ENCODE measurements around the gene IL11RA. TPM values are rescaled to one million over a fixed set of nuclear protein-coding genes. Genes with fewer than 3 reads are reported as not detected.

IL11RA gene
- total and polyA plus RNA-seq, 9 of the 15 experiments (the other 6 are each of a cell fraction or from before 2014, with no cell fraction given), result 0.11 to 5.8 (median 2.8) TPM

DNA sequence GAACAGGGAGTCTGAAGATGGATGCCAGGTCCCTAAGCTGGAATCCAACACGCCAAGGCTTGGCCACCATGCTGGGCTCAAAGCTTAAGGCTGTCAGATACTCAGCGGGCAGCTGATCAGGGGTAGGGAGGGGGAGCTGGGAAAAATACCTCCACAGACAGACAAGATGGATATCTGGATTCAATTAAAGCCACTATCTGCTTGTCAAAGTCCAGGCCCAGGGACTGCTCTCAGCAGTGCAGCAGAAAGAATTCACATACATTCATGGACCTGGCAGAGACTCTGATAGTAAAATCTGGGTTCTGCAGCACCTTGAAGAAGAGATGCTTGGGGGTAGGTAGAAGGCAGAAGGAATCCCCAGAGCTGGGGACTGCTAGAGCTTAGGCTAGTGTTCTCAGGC, 36.9 kb upstream of the IL11RA start:
- H3K4me1 ChIP-seq (replicated peaks in 1 of 2; ENCODE audit: control insufficient read depth in 2 of 2, insufficient read depth in 2 of 2, low read length in 2 of 2), result peaks cover 10 to 20% of the 10 kb centered on the region in 2 experiments; a peak in 4 of 5 replicates
- POLR2A ChIA-PET, result interaction anchor here (0.9 to 1.2 kb wide), 2 partner anchors 16 to 19 kb away, joined by 3 read pairs; no protein-coding TSS in a partner anchor
- H2AFZ ChIP-seq (ENCODE audit: low read depth, low read length), result no peak overlapping the region
- 29% methylated on average over 2 of the region's 2 CpGs for WGBS (ENCODE audit: insufficient coverage, low coverage, missing lambda C conversion rate)
- no peaks in the 10 kb centered on the region; the same call in 1 of the 2 replicates for H4K20me1 ChIP-seq (replicated peaks; ENCODE audit: control insufficient read depth, insufficient read depth, low read length)
- peaks cover 15% of the 10 kb centered on the region for H3K79me2 ChIP-seq (ENCODE audit: control insufficient read depth, insufficient read depth, low read length)
- H3K9me3 ChIP-seq (replicated peaks; ENCODE audit: control insufficient read depth, insufficient read depth, low read depth, low read length), result no peaks in the 10 kb centered on the region
- DNase-seq (ENCODE audit: extremely low read depth in 1 of 4, low spot score in 3 of 4) (no peak), FAIRE-seq (no peak), ATAC-seq (no peak)
- peaks cover 20% of the 10 kb centered on the region; the same call in 1 of the 3 replicates for H3K36me3 ChIP-seq (ENCODE audit: control insufficient read depth, insufficient read depth, low read length)
- H3K9ac ChIP-seq (ENCODE audit: insufficient read depth in 1 of 2, low read depth in 2 of 2, low read length in 2 of 2), result no peak overlapping the region
- H3K27ac ChIP-seq (ENCODE audit: extremely low read depth, low read depth, low read length), result no peak overlapping the region
- H3K4me2 ChIP-seq (ENCODE audit: insufficient read depth, low read length), result no peak overlapping the region
- no peaks in the 10 kb centered on the region for H3K9me1 ChIP-seq (ENCODE audit: control insufficient read depth, insufficient read depth, low read length)
- CTCF ChIA-PET (ENCODE audit: low intra/inter-chr PET ratio), result no interaction called here
- no peaks in the 10 kb centered on the region for H3K27me3 ChIP-seq (ENCODE audit: control insufficient read depth in 2 of 2, insufficient read depth in 2 of 2, low read length in 2 of 2)
- no TSS peak for BruUV-seq (replicated peaks)
- in situ Hi-C loops (cut with MboI) (no loop called here), intact Hi-C loops (cut with micrococcal nuclease) (loop anchor here (10.0 kb wide), 1 partner anchor 90 kb away; no protein-coding TSS in a partner anchor)
- TF ChIP-seq FOXP1 (CRISPR knock-in tag; IDR thresholded peaks at IDR 0.05) (no peak), ZNF12 (CRISPR knock-in tag; IDR thresholded peaks at IDR 0.05) (no peak), NR2F6 (CRISPR knock-in tag; IDR thresholded peaks at IDR 0.05) (no peak), POLR2B (IDR thresholded peaks at IDR 0.05; ENCODE audit: low read depth, partially characterized antibody) (no peak), JUNB (CRISPR knock-in tag; conservative IDR thresholded peaks at IDR 0.05) (no peak), RFX1 (IDR thresholded peaks at IDR 0.05) (no peak), ZNF57 (CRISPR knock-in tag; IDR thresholded peaks at IDR 0.05) (no peak), NEUROD1 (IDR thresholded peaks at IDR 0.05; ENCODE audit: borderline replicate concordance, low read depth, low read length, partially characterized antibody) (no peak), ESRRB (CRISPR knock-in tag; IDR thresholded peaks at IDR 0.05; ENCODE audit: borderline replicate concordance) (no peak), PRDM10 (IDR thresholded peaks at IDR 0.05; ENCODE audit: partially characterized antibody) (no peak), ZNF347 (CRISPR knock-in tag; IDR thresholded peaks at IDR 0.05; ENCODE audit: low read depth) (no peak), FOXA1 (IDR thresholded peaks at IDR 0.05; ENCODE audit: borderline replicate concordance) (no peak), MAFK (IDR thresholded peaks at IDR 0.05; ENCODE audit: low read length) (no peak)
- TF ChIP-seq, protein P1, sequence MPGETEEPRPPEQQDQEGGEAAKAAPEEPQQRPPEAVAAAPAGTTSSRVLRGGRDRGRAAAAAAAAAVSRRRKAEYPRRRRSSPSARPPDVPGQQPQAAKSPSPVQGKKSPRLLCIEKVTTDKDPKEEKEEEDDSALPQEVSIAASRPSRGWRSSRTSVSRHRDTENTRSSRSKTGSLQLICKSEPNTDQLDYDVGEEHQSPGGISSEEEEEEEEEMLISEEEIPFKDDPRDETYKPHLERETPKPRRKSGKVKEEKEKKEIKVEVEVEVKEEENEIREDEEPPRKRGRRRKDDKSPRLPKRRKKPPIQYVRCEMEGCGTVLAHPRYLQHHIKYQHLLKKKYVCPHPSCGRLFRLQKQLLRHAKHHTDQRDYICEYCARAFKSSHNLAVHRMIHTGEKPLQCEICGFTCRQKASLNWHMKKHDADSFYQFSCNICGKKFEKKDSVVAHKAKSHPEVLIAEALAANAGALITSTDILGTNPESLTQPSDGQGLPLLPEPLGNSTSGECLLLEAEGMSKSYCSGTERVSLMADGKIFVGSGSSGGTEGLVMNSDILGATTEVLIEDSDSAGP (CRISPR knock-in tag; IDR thresholded peaks at IDR 0.05), result no peak
- TF ChIP-seq, protein P2, sequence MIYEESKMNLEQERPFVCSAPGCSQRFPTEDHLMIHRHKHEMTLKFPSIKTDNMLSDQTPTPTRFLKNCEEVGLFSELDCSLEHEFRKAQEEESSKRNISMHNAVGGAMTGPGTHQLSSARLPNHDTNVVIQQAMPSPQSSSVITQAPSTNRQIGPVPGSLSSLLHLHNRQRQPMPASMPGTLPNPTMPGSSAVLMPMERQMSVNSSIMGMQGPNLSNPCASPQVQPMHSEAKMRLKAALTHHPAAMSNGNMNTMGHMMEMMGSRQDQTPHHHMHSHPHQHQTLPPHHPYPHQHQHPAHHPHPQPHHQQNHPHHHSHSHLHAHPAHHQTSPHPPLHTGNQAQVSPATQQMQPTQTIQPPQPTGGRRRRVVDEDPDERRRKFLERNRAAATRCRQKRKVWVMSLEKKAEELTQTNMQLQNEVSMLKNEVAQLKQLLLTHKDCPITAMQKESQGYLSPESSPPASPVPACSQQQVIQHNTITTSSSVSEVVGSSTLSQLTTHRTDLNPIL (CRISPR knock-in tag; IDR thresholded peaks at IDR 0.05), result no peak
- H3K4me3 ChIP-seq, result no peak overlapping the region
